ENCODE measurements around the gene RNPEP. TPM values are rescaled to one million over a fixed set of nuclear protein-coding genes. Genes with fewer than 3 reads are reported as not detected.

RNPEP gene
- total and polyA plus RNA-seq, 2 of the 13 experiments (the other 11 are each of a cell fraction or from before 2014, with no cell fraction given) = 20.6 to 38.4 TPM

GRCh38 chr1:202017749-202018467 lies 35.5 kb downstream of the RNPEP start (continued):
- TF ChIP-seq ZNF343 (CRISPR knock-in tag; IDR thresholded peaks at IDR 0.05) (no peak), TARDBP (CRISPR knock-in tag; IDR thresholded peaks at IDR 0.05) (0 out of 2 replicates have a peak, but pooled peaks have one; percentile 8), RBFOX2 (IDR thresholded peaks at IDR 0.05; ENCODE audit: low read depth, low read length) (peak; percentile 34; the same call in 1 of the 2 replicates), CEBPG (CRISPR knock-in tag; IDR thresholded peaks at IDR 0.05) (no peak), SMARCE1 (IDR thresholded peaks at IDR 0.05; ENCODE audit: borderline replicate concordance) (no peak), ZNF672 (CRISPR knock-in tag; IDR thresholded peaks at IDR 0.05) (no peak), KMT2A (CRISPR knock-in tag; IDR thresholded peaks at IDR 0.05) (no peak), ZNF552 (CRISPR knock-in tag; IDR thresholded peaks at IDR 0.05; ENCODE audit: borderline replicate concordance) (no peak), PREB (CRISPR knock-in tag; IDR thresholded peaks at IDR 0.05) (no peak), HES4 (CRISPR knock-in tag; IDR thresholded peaks at IDR 0.05; ENCODE audit: borderline replicate concordance) (0 out of 2 replicates have a peak, but pooled peaks have one; percentile 25), SATB2 (CRISPR knock-in tag; IDR thresholded peaks at IDR 0.05) (no peak), TAF15 (IDR thresholded peaks at IDR 0.05; ENCODE audit: low read depth, low read length, poor library complexity, severe bottlenecking) (no peak), SNAPC2 (CRISPR knock-in tag; IDR thresholded peaks at IDR 0.05) (no peak), SPEN (CRISPR knock-in tag; IDR thresholded peaks at IDR 0.05; ENCODE audit: low read depth) (0 out of 2 replicates have a peak, but pooled peaks have one; percentile 16), CERS6 (CRISPR knock-in tag; IDR thresholded peaks at IDR 0.05) (no peak), HMGA1 (CRISPR knock-in tag; conservative IDR thresholded peaks at IDR 0.05) (no peak), ZNF256 (CRISPR knock-in tag; conservative IDR thresholded peaks at IDR 0.05) (no peak), REXO4 (CRISPR knock-in tag; IDR thresholded peaks at IDR 0.05; ENCODE audit: borderline replicate concordance) (no peak), TRIM24 (CRISPR knock-in tag; IDR thresholded peaks at IDR 0.05) (no peak), JUNB (CRISPR knock-in tag; IDR thresholded peaks at IDR 0.05; ENCODE audit: borderline replicate concordance) (no peak)
- TF ChIP-seq, protein P1, sequence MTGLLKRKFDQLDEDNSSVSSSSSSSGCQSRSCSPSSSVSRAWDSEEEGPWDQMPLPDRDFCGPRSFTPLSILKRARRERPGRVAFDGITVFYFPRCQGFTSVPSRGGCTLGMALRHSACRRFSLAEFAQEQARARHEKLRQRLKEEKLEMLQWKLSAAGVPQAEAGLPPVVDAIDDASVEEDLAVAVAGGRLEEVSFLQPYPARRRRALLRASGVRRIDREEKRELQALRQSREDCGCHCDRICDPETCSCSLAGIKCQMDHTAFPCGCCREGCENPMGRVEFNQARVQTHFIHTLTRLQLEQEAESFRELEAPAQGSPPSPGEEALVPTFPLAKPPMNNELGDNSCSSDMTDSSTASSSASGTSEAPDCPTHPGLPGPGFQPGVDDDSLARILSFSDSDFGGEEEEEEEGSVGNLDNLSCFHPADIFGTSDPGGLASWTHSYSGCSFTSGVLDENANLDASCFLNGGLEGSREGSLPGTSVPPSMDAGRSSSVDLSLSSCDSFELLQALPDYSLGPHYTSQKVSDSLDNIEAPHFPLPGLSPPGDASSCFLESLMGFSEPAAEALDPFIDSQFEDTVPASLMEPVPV (CRISPR knock-in tag; IDR thresholded peaks at IDR 0.05) = no peak
- TF ChIP-seq, protein P2, sequence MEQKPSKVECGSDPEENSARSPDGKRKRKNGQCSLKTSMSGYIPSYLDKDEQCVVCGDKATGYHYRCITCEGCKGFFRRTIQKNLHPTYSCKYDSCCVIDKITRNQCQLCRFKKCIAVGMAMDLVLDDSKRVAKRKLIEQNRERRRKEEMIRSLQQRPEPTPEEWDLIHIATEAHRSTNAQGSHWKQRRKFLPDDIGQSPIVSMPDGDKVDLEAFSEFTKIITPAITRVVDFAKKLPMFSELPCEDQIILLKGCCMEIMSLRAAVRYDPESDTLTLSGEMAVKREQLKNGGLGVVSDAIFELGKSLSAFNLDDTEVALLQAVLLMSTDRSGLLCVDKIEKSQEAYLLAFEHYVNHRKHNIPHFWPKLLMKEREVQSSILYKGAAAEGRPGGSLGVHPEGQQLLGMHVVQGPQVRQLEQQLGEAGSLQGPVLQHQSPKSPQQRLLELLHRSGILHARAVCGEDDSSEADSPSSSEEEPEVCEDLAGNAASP (CRISPR knock-in tag; IDR thresholded peaks at IDR 0.05; ENCODE audit: borderline replicate concordance) = no peak
- TF ChIP-seq, protein P3, sequence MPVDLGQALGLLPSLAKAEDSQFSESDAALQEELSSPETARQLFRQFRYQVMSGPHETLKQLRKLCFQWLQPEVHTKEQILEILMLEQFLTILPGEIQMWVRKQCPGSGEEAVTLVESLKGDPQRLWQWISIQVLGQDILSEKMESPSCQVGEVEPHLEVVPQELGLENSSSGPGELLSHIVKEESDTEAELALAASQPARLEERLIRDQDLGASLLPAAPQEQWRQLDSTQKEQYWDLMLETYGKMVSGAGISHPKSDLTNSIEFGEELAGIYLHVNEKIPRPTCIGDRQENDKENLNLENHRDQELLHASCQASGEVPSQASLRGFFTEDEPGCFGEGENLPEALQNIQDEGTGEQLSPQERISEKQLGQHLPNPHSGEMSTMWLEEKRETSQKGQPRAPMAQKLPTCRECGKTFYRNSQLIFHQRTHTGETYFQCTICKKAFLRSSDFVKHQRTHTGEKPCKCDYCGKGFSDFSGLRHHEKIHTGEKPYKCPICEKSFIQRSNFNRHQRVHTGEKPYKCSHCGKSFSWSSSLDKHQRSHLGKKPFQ (CRISPR knock-in tag; IDR thresholded peaks at IDR 0.05; ENCODE audit: insufficient replicate concordance) = no peak

All from HepG2 (cell line).